Measurements from ENCODE around the gene WNT7A. TPM values are rescaled to one million over a fixed set of nuclear protein-coding genes. Genes with fewer than 3 reads are reported as not detected.
"Not testable (repeated sequence)": the region's sequence is repeated elsewhere in the genome, so short reads cannot be mapped to it uniquely, and the experiment has no call there.

Gene WNT7A
- total and polyA plus RNA-seq, 2 experiments from 2014 or later, result not detected

GRCh38 chr3:13863382-13863952, 16.4 kb downstream of the WNT7A start:
- no peak for TF ChIP-seq CTCF (IDR thresholded peaks at IDR 0.05; ENCODE audit: low read depth, low read length)
- Histone ChIP-seq H3K36me3 (no peaks in the 10 kb centered on the region), H3K4me1 (ENCODE audit: low read depth) (no peaks in the 10 kb centered on the region), H3K27me3 (peaks cover 63% of the 10 kb centered on the region), H3K4me3 (no peak overlapping the region), H3K27ac (no peak overlapping the region), H3K9me3 (ENCODE audit: low read depth) (no peaks in the 10 kb centered on the region)
- no peak for DNase-seq (ENCODE audit: low read depth in 1 of 2, low spot score in 1 of 2)

- no peaks in the 10 kb centered on the region for H3K9me3 ChIP-seq (ENCODE audit: low read depth)
- no peak for TF ChIP-seq CTCF (IDR thresholded peaks at IDR 0.05; ENCODE audit: low read depth, low read length)
- H3K36me3 ChIP-seq, result no peaks in the 10 kb centered on the region
- H3K27me3 ChIP-seq, result peaks cover 60% of the 10 kb centered on the region
- H3K4me3 ChIP-seq, result no peak overlapping the region
- no peak overlapping the region for H3K27ac ChIP-seq
- DNase-seq (ENCODE audit: low read depth in 1 of 2, low spot score in 1 of 2), result no peak
- H3K4me1 ChIP-seq (ENCODE audit: low read depth), result no peaks in the 10 kb centered on the region
Measured at GRCh38 chr3:13861461-13861860, 18.4 kb downstream of the WNT7A start.

- Histone ChIP-seq H3K27ac (no peak overlapping the region), H3K4me1 (ENCODE audit: low read depth) (no peaks in the 10 kb centered on the region), H3K27me3 (peaks cover 57% of the 10 kb centered on the region), H3K36me3 (no peaks in the 10 kb centered on the region), H3K4me3 (no peak overlapping the region), H3K9me3 (ENCODE audit: low read depth) (no peaks in the 10 kb centered on the region)
- no peak for TF ChIP-seq CTCF (IDR thresholded peaks at IDR 0.05; ENCODE audit: low read depth, low read length)
- DNase-seq (ENCODE audit: low read depth in 1 of 2, low spot score in 1 of 2), result no peak
Measured at GRCh38 chr3:13860001-13860400, 19.9 kb downstream of the WNT7A start.

- no peak for DNase-seq (ENCODE audit: low read depth in 1 of 2, low spot score in 1 of 2)
- Histone ChIP-seq H3K27ac (no peak overlapping the region), H3K4me1 (ENCODE audit: low read depth) (no peaks in the 10 kb centered on the region), H3K4me3 (no peak overlapping the region), H3K36me3 (no peaks in the 10 kb centered on the region), H3K9me3 (ENCODE audit: low read depth) (no peaks in the 10 kb centered on the region), H3K27me3 (peaks cover 49% of the 10 kb centered on the region)
- no peak for TF ChIP-seq CTCF (IDR thresholded peaks at IDR 0.05; ENCODE audit: low read depth, low read length)
Measured at GRCh38 chr3:13858768-13859520, 20.9 kb downstream of the WNT7A start.

GRCh38 chr3:13857702-13858380, 22.0 kb downstream of the WNT7A start:
- Histone ChIP-seq H3K36me3 (no peaks in the 10 kb centered on the region), H3K9me3 (ENCODE audit: low read depth) (no peaks in the 10 kb centered on the region), H3K4me1 (ENCODE audit: low read depth) (no peaks in the 10 kb centered on the region), H3K4me3 (no peak overlapping the region), H3K27ac (no peak overlapping the region), H3K27me3 (peaks cover 40% of the 10 kb centered on the region)
- TF ChIP-seq CTCF (IDR thresholded peaks at IDR 0.05; ENCODE audit: low read depth, low read length), result no peak
- no peak for DNase-seq (ENCODE audit: low read depth in 1 of 2, low spot score in 1 of 2)

- H3K4me1 ChIP-seq (ENCODE audit: low read depth); H3K27ac ChIP-seq; H3K4me3 ChIP-seq; H3K9me3 ChIP-seq (ENCODE audit: low read depth); H3K36me3 ChIP-seq; DNase-seq (ENCODE audit: low read depth in 1 of 2, low spot score in 1 of 2): not testable (repeated sequence)
- H3K27me3 ChIP-seq, result peaks cover 30% of the 10 kb centered on the region
Measured at GRCh38 chr3:13856628-13857027, 23.2 kb downstream of the WNT7A start.
